HCEC 1CT (cell line): ENCODE measurements around the gene WSB1.
"Not testable (repeated sequence)": the region's sequence is repeated elsewhere in the genome, so short reads cannot be mapped to it uniquely, and the experiment has no call there.

Experiments used
- DNase-seq: peaks from one replicate; pipeline ENCODE4 v3.0.0-alpha.2; 2017

The WSB1 gene

DNA sequence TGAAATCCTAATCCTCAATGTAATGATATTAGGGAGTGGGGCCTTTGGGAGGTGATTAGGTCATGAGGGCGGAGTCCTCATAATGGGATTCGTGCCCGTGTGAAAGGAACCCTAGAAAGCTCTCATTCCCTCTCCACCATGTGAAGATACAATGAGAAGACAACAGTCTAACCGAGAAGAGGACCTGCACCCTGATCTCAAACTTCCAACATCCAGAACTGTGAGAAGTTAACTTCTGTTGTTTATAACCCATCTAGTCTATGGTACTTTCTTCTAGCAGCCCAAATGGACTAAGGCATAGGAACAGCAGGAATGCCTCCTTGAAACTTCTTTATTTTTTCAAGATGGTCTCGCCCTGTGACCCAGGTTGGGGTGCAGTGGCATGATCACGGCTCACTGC, 24.7 kb downstream of the WSB1 start:
- no peak for DNase-seq

DNA sequence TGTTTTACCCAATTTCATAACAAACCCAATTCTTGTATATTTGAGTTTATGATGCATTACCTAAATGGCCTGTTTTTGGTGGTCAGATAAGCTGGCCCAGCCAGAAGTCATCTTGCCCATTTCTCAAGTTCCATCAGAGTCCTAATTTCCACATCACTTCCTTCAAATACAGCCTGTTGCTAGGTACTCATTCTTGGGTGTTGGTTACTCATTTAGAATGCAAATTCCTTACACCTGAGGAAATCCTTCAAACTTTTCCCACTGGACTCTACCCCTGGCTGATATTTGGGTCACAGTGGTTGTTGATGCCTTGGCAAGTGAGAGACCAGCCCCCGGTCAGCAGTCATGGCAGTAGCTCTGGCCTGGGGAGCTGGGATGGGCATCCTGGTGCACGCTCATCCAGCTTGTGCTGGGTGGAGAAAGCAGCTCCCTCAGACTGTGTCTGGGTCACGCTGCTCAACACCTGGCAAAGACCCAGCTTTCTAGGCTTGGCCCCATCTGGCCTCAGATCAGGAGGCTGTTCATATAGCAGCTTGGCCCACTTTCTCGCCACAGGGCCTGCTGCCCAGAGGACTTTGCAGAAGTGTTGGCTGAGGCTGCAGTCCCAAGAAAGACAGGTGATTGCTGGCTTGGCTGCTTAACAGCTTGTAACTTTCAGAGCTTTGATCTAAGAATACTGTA, 25.8 kb downstream of the WSB1 start:
- peak; percentile 9 for DNase-seq

DNA sequence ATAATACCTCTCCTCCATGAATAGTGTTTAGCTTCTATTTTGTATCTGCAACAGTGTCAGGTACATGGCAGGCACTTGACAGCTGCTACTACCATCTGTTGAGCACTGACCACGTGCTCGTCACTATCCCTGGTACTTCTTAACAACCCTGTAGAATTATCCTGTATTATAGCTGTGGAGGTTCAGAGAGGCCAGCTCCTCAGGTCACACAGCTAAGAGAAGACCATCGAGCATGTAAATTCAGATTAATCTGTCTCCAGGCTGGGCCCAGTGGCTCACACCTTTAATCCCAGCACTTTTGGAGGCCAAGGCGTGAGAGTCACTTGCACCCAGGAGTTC, 26.3 kb downstream of the WSB1 start:
- DNase-seq = no peak

DNA sequence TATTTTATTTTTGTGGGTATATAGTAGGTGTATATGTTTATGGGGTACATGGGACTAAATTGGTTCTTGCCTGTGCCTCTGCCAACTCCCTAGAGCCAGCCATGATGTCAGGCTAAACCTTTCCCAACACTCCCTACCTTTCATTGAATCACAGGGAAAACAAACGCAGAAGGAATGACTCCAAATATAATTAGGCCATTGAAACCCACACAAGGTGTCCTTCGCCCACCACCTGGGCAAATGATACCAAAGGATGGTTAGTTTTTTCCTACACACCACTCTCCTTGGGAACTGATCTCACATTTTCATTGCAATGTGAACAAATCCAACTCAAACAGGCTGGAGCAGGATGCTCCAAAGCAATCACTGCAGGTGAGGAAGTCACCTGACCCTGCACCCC, 27.5 kb downstream of the WSB1 start:
- no peak for DNase-seq

DNA sequence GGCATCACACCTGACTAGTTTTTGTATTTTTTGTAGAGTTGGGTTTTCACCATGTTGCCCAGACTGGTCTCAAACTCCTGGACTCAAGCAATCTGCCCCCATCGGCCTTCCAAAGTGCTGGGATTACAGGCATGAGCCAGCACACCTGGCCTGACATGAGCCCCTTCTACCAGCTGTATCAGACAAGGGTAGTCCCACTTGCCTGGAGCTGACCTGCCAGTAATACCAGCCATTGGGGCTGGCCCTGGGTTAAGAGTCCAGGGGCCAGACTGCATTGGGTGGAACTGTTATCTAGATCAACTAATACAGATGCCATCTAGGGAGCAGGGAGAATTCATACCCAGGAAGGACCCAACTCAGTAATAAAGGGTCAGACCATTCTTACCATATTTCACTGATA, 28.1 kb downstream of the WSB1 start:
- no peak for DNase-seq

DNA sequence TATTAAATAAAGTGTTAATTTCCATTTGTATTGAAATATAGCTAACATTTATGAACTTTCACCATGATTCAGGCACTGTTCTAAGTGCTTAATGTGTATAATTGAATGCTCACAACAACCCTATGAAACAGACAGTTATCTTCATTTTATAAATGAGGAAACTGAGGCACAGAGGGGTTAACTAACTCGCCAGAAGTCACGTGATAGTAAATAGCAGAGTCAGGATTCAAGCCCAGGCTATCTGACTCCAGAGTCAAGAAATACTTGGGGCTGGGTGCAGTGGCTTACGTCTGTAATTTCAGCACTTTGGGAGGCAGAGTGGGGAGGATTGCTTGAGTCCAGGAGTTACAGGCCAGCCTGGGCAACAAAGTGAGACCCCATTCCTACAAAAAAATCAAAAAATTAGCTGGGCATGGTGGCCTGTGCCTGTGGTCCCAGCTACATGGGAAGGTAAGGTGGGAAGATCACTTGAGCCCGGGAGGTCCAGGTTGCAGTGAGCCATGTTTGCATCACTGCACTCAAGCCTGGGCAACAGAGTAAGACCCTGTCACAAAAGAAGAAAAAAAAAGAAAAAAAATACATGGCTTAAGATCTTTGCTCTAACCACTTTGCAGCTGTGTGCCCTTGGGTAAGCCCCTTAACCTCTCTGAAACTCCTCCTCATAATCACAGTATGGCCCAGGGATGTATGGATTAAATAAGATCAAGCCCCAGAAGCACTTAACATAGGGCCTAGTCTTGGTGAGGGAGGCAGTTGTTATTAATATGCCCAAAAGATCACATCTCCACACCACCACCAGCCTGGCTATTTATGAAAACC, 29.0 kb downstream of the WSB1 start:
- no peak for DNase-seq

DNA sequence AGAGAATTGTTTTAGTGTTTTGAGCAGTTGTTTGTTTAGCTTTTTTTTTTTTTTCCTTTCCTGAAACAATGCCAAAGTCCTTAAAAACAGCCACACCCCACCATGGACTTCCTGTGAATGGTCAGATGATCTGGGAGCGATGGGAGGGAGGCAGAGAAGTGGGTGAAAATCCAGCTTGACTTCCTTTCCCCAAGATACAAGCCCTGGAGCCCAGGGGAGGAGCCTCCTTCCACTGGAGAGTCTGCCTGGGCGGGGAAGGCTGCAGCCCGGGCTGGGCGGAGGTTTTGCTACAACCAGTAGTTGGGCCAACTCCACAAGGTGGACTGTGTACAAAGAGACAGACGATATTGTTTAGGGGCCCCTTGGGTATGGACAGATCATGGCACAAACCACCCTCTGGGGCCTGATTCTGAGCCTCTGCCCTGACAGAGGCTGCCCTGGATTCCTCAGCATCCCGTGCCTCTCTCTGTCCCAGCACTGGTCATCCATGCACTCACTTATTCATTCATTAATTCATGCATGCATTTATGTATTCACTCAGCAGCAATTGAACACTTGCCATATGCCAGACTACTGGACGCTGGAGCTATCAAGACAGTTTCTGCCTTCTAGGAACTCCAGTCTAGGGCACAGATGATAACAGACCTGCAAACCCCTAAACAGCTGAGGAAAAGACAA, 29.8 kb downstream of the WSB1 start:
- peak; percentile 66 for DNase-seq

DNA sequence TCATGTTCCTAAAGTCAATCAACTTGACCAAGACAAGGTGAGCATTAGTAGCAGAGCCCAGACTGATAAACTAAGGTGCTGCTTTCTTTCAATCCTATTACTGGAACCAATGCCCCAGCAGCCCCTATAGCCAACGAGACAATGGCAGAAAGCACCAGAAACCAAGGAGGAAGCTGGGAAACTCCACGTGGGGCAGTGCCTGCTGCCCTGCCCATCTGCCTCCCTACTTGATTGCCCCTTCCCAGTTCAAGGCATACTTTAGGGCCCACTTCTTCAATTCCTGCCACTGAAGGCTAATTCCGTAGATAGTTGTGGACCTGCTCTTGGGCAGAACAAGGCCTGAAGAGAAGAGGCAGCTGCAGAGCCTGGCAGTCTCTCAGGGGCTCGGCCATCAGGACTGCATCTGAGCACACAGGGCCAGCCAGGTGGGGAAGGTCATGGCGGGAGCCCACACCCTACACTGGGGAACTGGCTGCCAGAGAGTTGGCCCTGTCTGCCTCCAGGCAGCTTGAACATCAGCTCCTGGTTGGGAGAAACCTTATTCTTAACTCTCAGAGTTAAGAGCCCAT, 30.9 kb downstream of the WSB1 start:
- DNase-seq = no peak

DNA sequence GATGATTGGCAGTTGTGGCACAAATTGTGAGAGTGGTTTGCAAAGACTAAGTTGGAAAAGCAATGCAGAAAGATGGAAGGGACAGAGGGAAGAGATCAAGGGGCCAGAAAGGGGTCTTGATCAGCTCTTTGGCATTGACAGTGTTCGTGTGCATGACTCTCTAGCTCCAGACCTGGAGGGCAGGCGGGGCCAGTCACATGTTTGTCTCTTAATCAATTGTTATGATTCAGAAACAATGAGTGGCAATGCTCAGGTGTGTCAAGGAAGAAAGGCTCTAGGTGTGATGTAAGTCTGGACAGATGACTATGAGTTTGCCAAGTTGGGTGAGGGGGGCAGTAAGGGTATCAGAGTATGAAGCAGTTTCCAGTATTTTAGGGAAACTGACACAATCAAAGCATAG, 32.1 kb downstream of the WSB1 start:
- DNase-seq = no peak

DNA sequence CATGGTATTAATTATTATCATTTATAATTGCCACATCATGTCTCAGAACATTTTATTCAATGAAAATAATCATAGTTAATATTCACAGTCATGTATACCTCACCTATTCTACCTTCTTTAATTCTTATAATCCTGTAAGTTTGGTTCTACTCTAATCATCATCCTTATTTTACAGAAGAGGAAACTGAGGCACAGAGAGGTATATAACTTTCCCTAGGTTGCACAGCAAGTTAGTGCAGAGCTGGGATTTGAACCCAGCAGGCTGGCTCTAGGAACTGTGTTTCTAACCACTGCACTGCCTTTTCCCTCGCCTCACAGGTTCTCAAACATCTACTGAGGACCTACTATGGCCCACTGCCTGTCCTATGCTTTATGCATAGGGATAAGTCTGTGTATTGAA, 32.7 kb downstream of the WSB1 start:
- no peak for DNase-seq

DNA sequence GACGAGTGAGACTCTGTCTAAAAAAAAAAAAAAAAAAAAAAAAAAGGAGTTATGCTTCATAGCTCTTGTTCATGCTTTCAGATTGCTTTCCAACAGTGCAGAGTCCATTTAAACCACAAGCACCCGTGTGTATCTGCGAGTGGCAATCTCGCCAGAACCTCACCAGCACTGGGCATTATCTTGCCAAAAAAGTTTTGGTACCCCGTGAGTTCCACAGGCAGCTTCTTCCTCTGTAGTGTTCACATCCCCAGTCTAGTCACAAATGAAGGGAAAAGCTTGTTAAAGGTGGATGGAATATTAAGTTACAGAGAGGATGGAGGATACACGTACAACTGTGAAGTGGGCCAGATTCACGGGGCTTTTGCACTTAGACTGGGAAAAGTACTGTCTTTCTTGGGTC, 33.5 kb downstream of the WSB1 start:
- DNase-seq = no peak

DNA sequence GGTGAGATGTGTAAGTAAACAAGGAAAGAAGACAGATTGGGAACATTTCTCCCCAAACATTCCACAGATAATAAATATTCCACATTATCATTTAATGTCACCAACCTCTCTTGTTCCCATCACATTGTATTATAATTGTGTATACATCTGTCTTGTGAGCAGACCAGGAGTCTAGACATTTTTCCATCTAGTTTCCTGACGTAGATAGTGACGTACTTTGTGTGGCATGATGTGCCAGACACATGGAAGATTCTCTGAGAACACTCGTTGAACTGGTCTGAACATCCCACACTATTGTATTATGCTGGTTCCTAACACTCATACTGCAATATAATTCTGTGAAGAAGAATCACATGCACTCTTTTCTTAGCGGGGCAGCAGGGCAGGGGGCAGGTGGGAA, 34.0 kb downstream of the WSB1 start:
- no peak for DNase-seq

DNA sequence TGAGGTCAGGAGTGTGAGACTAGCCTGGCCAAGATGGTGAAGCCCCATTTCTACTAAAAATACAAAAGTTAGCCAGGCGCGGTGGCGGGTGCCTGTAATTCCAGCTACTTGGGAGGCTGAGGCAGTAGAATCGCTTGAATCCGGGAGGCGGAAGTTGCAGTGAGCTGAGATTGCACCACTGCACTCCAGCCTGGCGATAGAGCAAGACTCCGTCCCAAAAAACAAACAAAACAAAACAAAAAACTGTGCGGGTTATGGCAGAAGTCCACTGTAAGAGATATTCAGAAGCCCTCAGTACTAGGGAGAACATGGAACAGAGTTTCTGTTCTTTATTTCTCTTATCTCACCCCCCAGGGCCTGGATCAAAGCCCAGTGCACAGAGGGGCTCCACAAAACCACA, 34.8 kb downstream of the WSB1 start:
- not testable (repeated sequence) for DNase-seq

DNA sequence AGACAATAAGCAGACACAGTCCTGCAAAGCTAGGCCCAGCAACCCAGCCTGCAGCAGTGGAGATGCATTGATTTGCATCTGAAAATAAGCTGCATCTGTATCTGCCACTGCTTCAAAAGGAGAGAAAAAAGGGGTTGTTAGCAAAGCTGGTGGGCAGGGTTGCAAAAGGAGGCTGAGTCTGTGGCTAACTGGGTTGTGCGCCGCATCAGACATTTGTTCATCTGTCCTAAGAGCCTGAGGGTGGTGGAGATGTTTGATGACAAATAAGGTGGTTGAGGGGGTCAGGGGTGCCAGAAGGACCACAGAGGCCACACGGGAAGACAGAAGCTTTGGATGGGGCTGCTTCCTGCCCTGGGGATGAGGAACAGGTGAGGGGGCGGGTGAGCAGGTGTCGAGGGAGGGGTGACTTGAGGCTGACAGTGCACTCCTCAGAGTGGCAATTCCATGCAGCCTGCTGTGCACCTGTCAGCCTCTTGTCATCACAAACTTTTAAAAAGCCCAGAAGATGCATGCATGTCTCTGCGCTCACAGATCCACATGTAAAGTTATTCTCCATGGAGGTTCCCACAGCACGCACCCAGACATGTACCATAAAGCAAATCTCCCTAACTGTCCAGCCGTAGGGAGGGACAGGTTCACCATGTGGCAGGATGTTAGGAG, 35.4 kb downstream of the WSB1 start:
- no peak for DNase-seq

DNA sequence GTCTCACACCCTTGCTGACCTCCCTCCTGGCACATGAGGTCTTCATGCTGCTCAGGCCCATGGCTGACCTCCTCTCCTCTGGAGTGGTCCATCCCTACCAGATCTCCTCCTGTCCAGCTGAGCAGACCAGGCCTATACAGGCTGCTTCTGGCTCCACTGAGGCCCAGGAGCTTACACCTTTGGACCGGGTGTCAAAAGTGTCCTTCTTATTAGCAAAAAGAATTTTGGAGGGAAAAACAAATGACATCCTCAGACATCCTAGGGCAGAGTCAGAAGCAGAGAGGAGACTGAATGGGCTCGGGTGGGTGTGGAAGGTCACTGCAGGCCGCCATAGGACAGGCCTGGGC, 38.1 kb downstream of the WSB1 start:
- no peak for DNase-seq

DNA sequence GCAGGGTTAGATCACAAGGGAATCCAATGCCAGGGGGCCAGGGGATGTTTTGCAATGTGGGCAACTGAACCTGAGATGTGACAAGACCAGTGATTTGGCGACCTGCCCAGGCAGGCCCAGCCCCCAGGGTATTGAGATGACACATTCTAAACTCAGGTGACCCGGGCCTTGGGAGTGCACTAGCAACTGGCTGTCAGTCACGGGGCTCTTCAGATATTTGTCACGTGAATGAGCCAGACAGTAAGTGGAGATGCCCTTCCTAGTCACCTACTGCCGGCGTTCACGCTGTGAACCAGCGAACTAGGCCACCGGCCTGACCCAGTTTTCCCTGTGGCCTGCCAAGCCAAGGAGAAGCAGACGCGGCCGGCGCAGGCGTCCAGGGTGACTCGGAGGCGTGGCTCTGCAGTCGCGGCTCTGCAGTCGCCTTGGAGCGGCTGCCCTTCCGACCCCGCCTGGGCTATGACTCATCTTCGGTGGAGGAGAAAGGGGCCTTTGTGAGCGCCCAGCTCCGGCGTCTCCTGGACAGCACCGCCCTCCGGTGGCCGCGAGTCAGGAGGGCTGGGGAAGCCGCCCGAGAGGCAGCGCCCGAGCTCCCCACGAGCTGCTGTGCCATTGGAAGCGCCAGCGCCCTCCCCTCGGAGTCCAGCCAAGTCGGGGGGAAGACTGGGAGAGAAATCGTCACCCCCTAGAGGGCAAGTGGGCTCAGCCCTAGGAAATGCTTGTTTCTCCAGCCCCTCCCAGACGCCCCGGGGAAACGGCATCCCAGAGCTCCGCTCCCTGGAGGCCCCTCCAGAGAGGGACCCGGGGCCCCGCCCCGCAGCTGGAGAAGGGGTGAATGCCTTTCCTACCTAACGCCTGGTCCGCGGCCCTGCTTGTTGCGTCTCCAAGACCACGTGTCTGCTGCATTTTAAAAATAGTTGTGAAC, 38.8 kb downstream of the WSB1 start:
- DNase-seq = peak; percentile 96

DNA sequence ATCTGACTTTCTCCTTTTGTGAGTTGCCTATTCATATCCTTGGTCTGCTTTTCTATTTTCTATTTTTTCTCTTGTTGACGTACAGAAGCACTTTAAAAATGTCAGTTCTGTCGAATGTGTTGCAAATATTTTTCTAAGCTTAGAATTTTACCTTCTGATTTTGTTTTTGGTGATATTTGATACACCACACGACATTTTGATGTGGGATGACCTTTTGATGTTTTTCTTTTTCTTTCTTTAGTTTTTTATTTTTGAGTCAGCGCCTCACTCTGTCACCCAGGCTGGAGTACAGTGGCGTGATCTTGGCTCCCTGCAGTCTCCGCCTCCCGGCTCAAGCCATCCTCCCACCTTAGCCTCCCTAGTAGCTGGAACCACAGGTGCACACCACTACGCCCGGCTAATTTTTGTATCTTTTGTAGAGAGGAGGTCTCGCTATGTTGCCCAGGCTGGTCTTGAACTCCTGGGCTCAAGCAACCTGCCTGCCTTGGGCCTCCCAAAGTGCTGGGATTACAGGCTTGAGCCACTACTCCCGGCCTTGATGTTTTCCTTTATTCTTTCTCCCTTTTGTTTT, 39.6 kb downstream of the WSB1 start:
- DNase-seq = no peak

DNA sequence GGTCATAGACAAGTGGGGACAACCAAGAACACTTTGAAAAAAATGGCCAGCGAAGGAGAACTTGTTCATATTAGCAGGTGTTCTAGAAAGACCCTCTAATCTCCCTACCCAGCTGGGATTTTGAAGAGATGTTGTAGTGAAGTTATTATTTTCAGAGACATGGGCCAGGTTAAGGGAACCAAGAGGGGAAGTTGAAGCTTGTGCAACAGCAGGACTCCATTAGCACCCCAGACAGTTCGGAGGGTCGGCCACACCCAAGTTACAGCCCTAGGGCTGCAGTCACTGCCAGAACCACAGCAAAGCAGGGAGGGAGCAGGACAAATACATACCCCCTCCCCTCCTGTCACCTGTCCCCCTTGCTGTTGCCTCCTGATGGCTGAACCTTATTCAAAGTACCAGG, 42.3 kb downstream of the WSB1 start:
- no peak for DNase-seq

DNA sequence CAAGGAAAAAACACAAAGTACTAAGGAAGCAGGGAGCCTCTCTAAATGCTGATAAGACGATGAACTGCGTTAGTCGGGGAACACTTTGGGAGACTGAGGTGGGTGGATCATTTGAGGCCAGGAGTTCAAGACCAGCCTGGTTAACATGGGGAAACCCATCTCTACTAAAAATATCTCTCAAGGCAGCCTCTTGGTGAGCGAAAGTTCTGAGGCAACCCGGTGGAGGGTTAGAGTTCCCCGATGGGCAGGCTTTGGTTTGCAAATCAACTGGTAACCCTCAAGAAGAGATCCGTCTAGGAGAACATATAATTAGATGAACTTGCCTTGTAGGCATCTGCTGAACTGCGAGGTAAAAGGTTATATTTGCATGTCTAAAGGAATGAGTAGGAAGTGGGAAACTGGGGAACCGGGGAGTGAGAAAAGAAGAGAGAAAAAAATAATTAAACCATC, 44.6 kb downstream of the WSB1 start:
- no peak for DNase-seq

DNA sequence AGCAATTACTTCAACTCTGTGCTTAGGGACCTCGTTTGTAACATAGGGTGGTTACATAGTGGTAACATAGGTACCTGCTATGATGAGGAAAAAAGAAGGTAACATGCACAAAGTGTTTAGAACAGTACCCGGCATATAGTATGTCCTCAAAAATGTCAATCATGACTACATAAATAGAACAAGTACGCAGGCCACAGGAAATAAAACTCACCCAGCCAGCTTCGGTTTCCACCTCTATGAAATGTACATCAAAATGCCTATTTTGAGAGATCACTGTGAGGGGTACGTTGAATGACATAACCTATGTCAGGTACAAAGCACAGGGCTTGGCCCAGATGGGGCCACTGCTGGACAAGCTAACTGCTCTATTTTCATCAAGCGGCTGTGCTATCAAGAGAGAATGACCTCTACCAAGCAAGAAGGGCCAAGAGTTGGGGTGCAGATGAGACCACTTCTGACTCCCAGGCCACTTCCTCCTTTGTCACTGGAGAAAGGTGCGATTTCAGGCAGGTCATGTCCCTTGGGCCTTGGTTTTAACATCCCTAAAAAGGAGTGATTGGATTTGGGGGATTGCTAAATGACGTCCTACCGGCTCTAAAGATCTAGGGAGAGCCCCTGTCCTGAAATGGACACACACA, 45.4 kb downstream of the WSB1 start:
- no peak for DNase-seq

DNA sequence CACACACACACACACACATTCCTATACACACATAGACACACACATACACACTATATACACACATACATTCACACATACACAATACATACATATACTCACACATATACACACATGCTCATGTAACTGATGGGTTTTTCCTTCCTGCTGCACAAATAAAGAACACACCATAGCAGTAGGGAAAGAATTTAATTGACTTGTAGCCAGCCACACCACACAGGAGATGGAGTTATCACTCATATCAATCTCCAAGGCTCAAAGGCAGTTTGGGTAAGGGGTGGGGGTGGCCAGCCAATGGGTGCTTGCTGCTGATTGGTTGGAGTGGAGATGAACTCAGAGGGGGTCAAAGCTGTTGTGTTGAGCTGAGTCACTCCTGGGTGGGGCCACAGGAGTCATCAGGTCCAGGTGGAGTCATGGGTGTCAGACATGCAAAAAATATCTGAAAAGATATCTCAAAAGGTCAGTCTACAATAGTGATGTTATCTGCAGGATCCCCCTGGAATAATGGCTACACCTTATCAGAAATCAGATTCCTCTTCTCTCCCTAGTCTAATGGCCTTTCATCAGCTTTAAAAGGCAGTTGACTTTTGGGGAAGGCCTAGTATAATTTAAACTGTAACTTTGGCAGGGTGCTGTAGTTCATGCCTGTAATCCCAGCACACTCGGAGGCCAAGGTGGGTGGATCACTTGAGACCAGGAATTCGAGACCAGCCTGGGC, 46.1 kb downstream of the WSB1 start:
- DNase-seq = peak; percentile 36
